Measurements from ENCODE around the gene IL25. TPM values are rescaled to one million over a fixed set of nuclear protein-coding genes. Genes with fewer than 3 reads are reported as not detected.

Gene IL25
- total and polyA plus RNA-seq, 2 experiments from 2014 or later: not detected

DNA sequence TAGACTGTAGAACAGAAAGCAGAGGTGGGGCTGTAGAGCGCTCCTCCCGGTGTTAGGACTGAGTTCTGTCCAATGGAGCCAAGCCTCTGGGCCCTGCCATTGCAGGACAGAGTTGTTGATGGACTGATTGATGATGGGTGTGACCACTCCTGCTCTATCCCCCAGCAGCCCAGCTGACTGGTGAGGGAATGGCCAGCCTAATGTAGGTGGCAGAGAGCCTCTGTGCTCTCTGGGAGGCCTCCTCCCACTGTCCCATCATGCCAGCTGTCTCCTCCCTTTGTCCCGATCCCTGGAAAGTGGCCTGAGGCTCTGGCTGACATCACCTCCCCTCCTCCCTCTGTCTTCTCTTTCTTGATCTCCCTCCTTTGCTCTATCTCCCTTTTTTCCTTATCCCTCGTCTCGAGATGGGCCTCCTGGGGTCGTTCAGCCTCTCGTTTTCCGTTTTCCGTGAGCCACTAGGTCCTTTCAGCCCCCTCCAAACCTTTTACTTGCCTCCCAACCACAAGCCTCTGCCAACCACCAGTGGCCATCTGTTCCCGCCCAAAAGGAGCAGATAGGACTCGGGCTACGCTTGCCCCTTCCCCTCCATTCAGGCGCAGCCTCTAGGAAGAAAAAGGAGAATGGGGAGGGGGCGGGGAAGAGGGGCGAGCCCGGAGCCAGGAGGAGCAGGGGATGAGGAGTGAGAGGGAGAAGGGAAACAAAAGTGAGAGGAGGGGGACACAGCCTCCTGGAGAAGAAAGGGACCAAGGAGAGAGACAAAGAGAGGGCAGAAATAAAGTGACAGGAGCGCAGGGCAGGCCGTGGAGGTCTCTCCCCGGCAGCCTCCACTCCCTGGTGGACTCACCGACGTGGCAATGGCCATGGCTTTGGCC is 8.2 kb upstream of the IL25 start (continued):
- TF ChIP-seq, protein P1, sequence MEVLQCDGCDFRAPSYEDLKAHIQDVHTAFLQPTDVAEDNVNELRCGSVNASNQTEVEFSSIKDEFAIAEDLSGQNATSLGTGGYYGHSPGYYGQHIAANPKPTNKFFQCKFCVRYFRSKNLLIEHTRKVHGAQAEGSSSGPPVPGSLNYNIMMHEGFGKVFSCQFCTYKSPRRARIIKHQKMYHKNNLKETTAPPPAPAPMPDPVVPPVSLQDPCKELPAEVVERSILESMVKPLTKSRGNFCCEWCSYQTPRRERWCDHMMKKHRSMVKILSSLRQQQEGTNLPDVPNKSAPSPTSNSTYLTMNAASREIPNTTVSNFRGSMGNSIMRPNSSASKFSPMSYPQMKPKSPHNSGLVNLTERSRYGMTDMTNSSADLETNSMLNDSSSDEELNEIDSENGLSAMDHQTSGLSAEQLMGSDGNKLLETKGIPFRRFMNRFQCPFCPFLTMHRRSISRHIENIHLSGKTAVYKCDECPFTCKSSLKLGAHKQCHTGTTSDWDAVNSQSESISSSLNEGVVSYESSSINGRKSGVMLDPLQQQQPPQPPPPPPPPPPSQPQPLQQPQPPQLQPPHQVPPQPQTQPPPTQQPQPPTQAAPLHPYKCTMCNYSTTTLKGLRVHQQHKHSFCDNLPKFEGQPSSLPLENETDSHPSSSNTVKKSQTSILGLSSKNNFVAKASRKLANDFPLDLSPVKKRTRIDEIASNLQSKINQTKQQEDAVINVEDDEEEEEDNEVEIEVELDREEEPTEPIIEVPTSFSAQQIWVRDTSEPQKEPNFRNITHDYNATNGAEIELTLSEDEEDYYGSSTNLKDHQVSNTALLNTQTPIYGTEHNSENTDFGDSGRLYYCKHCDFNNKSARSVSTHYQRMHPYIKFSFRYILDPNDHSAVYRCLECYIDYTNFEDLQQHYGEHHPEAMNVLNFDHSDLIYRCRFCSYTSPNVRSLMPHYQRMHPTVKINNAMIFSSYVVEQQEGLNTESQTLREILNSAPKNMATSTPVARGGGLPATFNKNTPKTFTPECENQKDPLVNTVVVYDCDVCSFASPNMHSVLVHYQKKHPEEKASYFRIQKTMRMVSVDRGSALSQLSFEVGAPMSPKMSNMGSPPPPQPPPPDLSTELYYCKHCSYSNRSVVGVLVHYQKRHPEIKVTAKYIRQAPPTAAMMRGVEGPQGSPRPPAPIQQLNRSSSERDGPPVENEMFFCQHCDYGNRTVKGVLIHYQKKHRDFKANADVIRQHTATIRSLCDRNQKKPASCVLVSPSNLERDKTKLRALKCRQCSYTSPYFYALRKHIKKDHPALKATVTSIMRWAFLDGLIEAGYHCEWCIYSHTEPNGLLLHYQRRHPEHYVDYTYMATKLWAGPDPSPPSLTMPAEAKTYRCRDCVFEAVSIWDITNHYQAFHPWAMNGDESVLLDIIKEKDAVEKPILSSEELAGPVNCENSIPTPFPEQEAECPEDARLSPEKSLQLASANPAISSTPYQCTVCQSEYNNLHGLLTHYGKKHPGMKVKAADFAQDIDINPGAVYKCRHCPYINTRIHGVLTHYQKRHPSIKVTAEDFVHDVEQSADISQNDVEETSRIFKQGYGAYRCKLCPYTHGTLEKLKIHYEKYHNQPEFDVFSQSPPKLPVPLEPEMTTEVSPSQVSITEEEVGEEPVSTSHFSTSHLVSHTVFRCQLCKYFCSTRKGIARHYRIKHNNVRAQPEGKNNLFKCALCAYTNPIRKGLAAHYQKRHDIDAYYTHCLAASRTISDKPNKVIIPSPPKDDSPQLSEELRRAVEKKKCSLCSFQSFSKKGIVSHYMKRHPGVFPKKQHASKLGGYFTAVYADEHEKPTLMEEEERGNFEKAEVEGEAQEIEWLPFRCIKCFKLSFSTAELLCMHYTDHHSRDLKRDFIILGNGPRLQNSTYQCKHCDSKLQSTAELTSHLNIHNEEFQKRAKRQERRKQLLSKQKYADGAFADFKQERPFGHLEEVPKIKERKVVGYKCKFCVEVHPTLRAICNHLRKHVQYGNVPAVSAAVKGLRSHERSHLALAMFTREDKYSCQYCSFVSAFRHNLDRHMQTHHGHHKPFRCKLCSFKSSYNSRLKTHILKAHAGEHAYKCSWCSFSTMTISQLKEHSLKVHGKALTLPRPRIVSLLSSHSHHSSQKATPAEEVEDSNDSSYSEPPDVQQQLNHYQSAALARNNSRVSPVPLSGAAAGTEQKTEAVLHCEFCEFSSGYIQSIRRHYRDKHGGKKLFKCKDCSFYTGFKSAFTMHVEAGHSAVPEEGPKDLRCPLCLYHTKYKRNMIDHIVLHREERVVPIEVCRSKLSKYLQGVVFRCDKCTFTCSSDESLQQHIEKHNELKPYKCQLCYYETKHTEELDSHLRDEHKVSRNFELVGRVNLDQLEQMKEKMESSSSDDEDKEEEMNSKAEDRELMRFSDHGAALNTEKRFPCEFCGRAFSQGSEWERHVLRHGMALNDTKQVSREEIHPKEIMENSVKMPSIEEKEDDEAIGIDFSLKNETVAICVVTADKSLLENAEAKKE (CRISPR knock-in tag; IDR thresholded peaks at IDR 0.05): no peak
- TF ChIP-seq EZH2 (IDR thresholded peaks at IDR 0.05; ENCODE audit: low read depth, unreplicated experiment): peak; percentile 22
- TF ChIP-seq, protein P2, sequence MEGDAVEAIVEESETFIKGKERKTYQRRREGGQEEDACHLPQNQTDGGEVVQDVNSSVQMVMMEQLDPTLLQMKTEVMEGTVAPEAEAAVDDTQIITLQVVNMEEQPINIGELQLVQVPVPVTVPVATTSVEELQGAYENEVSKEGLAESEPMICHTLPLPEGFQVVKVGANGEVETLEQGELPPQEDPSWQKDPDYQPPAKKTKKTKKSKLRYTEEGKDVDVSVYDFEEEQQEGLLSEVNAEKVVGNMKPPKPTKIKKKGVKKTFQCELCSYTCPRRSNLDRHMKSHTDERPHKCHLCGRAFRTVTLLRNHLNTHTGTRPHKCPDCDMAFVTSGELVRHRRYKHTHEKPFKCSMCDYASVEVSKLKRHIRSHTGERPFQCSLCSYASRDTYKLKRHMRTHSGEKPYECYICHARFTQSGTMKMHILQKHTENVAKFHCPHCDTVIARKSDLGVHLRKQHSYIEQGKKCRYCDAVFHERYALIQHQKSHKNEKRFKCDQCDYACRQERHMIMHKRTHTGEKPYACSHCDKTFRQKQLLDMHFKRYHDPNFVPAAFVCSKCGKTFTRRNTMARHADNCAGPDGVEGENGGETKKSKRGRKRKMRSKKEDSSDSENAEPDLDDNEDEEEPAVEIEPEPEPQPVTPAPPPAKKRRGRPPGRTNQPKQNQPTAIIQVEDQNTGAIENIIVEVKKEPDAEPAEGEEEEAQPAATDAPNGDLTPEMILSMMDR (conservative IDR thresholded peaks at IDR 0.05; ENCODE audit: low read depth in 2 of 2): no peak
- TF ChIP-seq, protein P3, sequence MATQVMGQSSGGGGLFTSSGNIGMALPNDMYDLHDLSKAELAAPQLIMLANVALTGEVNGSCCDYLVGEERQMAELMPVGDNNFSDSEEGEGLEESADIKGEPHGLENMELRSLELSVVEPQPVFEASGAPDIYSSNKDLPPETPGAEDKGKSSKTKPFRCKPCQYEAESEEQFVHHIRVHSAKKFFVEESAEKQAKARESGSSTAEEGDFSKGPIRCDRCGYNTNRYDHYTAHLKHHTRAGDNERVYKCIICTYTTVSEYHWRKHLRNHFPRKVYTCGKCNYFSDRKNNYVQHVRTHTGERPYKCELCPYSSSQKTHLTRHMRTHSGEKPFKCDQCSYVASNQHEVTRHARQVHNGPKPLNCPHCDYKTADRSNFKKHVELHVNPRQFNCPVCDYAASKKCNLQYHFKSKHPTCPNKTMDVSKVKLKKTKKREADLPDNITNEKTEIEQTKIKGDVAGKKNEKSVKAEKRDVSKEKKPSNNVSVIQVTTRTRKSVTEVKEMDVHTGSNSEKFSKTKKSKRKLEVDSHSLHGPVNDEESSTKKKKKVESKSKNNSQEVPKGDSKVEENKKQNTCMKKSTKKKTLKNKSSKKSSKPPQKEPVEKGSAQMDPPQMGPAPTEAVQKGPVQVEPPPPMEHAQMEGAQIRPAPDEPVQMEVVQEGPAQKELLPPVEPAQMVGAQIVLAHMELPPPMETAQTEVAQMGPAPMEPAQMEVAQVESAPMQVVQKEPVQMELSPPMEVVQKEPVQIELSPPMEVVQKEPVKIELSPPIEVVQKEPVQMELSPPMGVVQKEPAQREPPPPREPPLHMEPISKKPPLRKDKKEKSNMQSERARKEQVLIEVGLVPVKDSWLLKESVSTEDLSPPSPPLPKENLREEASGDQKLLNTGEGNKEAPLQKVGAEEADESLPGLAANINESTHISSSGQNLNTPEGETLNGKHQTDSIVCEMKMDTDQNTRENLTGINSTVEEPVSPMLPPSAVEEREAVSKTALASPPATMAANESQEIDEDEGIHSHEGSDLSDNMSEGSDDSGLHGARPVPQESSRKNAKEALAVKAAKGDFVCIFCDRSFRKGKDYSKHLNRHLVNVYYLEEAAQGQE (IDR thresholded peaks at IDR 0.05; ENCODE audit: unreplicated experiment): no peak
- no peak for TF ChIP-seq JUNB (IDR thresholded peaks at IDR 0.05; ENCODE audit: unreplicated experiment)
- TF ChIP-seq, protein P4, sequence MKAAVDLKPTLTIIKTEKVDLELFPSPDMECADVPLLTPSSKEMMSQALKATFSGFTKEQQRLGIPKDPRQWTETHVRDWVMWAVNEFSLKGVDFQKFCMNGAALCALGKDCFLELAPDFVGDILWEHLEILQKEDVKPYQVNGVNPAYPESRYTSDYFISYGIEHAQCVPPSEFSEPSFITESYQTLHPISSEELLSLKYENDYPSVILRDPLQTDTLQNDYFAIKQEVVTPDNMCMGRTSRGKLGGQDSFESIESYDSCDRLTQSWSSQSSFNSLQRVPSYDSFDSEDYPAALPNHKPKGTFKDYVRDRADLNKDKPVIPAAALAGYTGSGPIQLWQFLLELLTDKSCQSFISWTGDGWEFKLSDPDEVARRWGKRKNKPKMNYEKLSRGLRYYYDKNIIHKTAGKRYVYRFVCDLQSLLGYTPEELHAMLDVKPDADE (IDR thresholded peaks at IDR 0.05): no peak

Data from GM23338 (cell line).